ENCODE results near the gene ADPRHL1. TPM values are rescaled to one million over a fixed set of nuclear protein-coding genes. Genes with fewer than 3 reads are reported as not detected.

Gene ADPRHL1
- total and polyA plus RNA-seq, 2 experiments from 2014 or later: 1.0 to 1.1 TPM

GRCh38 chr13:113448545-113448884 lies 4.8 kb downstream of the ADPRHL1 start:
- WGBS (ENCODE audit: low lambda C conversion rate, missing lambda C conversion rate): 73% methylated on average over 6 of the region's 6 CpGs
- no peak for DNase-seq (ENCODE audit: low spot score)
- H3K4me3 ChIP-seq: no peak overlapping the region

GRCh38 chr13:113447596-113447995 lies 5.7 kb downstream of the ADPRHL1 start:
- Histone ChIP-seq H3K9me2 (replicated peaks; ENCODE audit: insufficient read depth) (no peaks in the 10 kb centered on the region), H3K4me1 (ENCODE audit: insufficient read depth) (no peaks in the 10 kb centered on the region), H3K4me2 (no peak overlapping the region), H4K20me1 (ENCODE audit: insufficient read depth, poor library complexity, severe bottlenecking) (no peaks in the 10 kb centered on the region), H2AFZ (no peak overlapping the region), H3K79me2 (no peaks in the 10 kb centered on the region), H3K36me3 (replicated peaks; ENCODE audit: insufficient read depth, low read depth) (no peaks in the 10 kb centered on the region), H3K4me3 (no peak overlapping the region), H3K27me3 (no peaks in the 10 kb centered on the region), H3K9me3 (ENCODE audit: low read depth) (no peaks in the 10 kb centered on the region), H3K27ac (no peak overlapping the region)
- DNase-seq (ENCODE audit: low spot score): no peak
- TF ChIP-seq EZH2phosphoT487 (IDR thresholded peaks at IDR 0.05; ENCODE audit: low read depth, severe bottlenecking, unreplicated experiment) (no peak), EZH2 (IDR thresholded peaks at IDR 0.05; ENCODE audit: borderline replicate concordance) (no peak), CTCF (IDR thresholded peaks at IDR 0.05; ENCODE audit: poor library complexity) (no peak)
- 100% methylated on average over 6 of the region's 6 CpGs for whole genome bisulfite sequencing (ENCODE audit: low lambda C conversion rate, missing lambda C conversion rate)

More at GRCh38 chr13:113448545-113448884, 4.8 kb downstream of the ADPRHL1 start:
- Histone ChIP-seq H2AFZ (no peak overlapping the region), H3K27ac (no peak overlapping the region), H3K4me2 (no peak overlapping the region), H3K9me2 (replicated peaks; ENCODE audit: insufficient read depth) (no peaks in the 10 kb centered on the region), H3K27me3 (no peaks in the 10 kb centered on the region), H3K9me3 (ENCODE audit: low read depth) (no peaks in the 10 kb centered on the region), H3K36me3 (replicated peaks; ENCODE audit: insufficient read depth, low read depth) (no peaks in the 10 kb centered on the region), H4K20me1 (ENCODE audit: insufficient read depth, poor library complexity, severe bottlenecking) (no peaks in the 10 kb centered on the region), H3K4me1 (ENCODE audit: insufficient read depth) (no peaks in the 10 kb centered on the region), H3K79me2 (no peaks in the 10 kb centered on the region)
- no peak for TF ChIP-seq EZH2 (IDR thresholded peaks at IDR 0.05; ENCODE audit: borderline replicate concordance)
- no peak for TF ChIP-seq EZH2phosphoT487 (IDR thresholded peaks at IDR 0.05; ENCODE audit: low read depth, severe bottlenecking, unreplicated experiment)
- no peak for TF ChIP-seq CTCF (IDR thresholded peaks at IDR 0.05; ENCODE audit: poor library complexity)

- Histone ChIP-seq H3K9me2 (replicated peaks; ENCODE audit: insufficient read depth) (no peaks in the 10 kb centered on the region), H4K20me1 (ENCODE audit: insufficient read depth, poor library complexity, severe bottlenecking) (no peaks in the 10 kb centered on the region), H3K4me2 (no peak overlapping the region), H3K27me3 (no peaks in the 10 kb centered on the region), H3K27ac (no peak overlapping the region), H3K79me2 (no peaks in the 10 kb centered on the region), H3K36me3 (replicated peaks; ENCODE audit: insufficient read depth, low read depth) (no peaks in the 10 kb centered on the region), H3K9me3 (ENCODE audit: low read depth) (no peaks in the 10 kb centered on the region), H3K4me1 (ENCODE audit: insufficient read depth) (no peaks in the 10 kb centered on the region), H3K4me3 (no peak overlapping the region), H2AFZ (no peak overlapping the region)
- DNase-seq (ENCODE audit: low spot score): no peak
- 98% methylated on average over 9 of the region's 9 CpGs for WGBS (ENCODE audit: low lambda C conversion rate, missing lambda C conversion rate)
- TF ChIP-seq EZH2 (IDR thresholded peaks at IDR 0.05; ENCODE audit: borderline replicate concordance) (no peak), EZH2phosphoT487 (IDR thresholded peaks at IDR 0.05; ENCODE audit: low read depth, severe bottlenecking, unreplicated experiment) (no peak)
These were observed 6.8 kb downstream of the ADPRHL1 start for GRCh38 chr13:113446488-113446854.

- Histone ChIP-seq H3K4me1 (ENCODE audit: insufficient read depth) (no peaks in the 10 kb centered on the region), H3K79me2 (no peaks in the 10 kb centered on the region), H3K4me2 (no peak overlapping the region), H3K36me3 (replicated peaks; ENCODE audit: insufficient read depth, low read depth) (no peaks in the 10 kb centered on the region), H3K4me3 (no peak overlapping the region), H4K20me1 (ENCODE audit: insufficient read depth, poor library complexity, severe bottlenecking) (no peaks in the 10 kb centered on the region), H3K9me3 (ENCODE audit: low read depth) (no peaks in the 10 kb centered on the region), H3K27ac (no peak overlapping the region), H3K27me3 (no peaks in the 10 kb centered on the region), H3K9me2 (replicated peaks; ENCODE audit: insufficient read depth) (no peaks in the 10 kb centered on the region), H2AFZ (no peak overlapping the region)
- no peak for TF ChIP-seq EZH2phosphoT487 (IDR thresholded peaks at IDR 0.05; ENCODE audit: low read depth, severe bottlenecking, unreplicated experiment)
- no peak for TF ChIP-seq CTCF (IDR thresholded peaks at IDR 0.05; ENCODE audit: poor library complexity)
- TF ChIP-seq EZH2 (IDR thresholded peaks at IDR 0.05; ENCODE audit: borderline replicate concordance): no peak
- 87% methylated on average over 16 of the region's 19 CpGs for WGBS (ENCODE audit: low lambda C conversion rate, missing lambda C conversion rate)
- DNase-seq (ENCODE audit: low spot score): no peak
These were observed 7.3 kb downstream of the ADPRHL1 start for GRCh38 chr13:113445791-113446487.
